Measurements from ENCODE around the gene MTFR1L.

DNA sequence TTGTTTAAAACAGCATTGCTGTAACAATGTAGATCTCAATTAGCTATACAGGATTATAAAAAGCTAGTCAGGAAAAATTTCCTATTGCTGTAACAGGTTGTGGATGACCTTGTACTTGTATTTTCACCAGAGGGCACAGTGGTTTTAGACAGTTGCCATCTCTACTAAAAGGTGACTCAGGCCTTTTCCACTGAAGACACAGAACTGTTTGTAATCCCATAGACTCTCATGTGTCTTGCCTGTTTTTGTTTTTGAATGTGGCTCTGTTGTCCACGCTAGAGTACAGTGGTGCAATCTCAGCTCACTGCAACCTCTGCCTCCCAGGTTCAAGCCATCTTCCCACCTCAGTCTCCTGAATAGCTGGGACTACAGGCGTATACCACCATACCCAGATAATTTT lies 5.9 kb downstream of the MTFR1L start:
- TF ChIP-seq, protein P1, sequence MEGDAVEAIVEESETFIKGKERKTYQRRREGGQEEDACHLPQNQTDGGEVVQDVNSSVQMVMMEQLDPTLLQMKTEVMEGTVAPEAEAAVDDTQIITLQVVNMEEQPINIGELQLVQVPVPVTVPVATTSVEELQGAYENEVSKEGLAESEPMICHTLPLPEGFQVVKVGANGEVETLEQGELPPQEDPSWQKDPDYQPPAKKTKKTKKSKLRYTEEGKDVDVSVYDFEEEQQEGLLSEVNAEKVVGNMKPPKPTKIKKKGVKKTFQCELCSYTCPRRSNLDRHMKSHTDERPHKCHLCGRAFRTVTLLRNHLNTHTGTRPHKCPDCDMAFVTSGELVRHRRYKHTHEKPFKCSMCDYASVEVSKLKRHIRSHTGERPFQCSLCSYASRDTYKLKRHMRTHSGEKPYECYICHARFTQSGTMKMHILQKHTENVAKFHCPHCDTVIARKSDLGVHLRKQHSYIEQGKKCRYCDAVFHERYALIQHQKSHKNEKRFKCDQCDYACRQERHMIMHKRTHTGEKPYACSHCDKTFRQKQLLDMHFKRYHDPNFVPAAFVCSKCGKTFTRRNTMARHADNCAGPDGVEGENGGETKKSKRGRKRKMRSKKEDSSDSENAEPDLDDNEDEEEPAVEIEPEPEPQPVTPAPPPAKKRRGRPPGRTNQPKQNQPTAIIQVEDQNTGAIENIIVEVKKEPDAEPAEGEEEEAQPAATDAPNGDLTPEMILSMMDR (IDR thresholded peaks at IDR 0.05) = no peak
- TF ChIP-seq POLR2A (IDR thresholded peaks at IDR 0.05) = no peak

All from vagina (tissue), 2 donors.